GM18858 (cell line): ENCODE results near the gene IFITM2.
"Not testable (repeated sequence)": the region's sequence is repeated elsewhere in the genome, so short reads cannot be mapped to it uniquely, and the experiment has no call there.

Experiments used
- ATAC-seq: cut with Tn5 transposase; IDR thresholded peaks from one replicate; pipeline ENCODE4 v1.9.1; 2021; ENCODE audit not compliant: unreplicated experiment

Gene IFITM2

GRCh38 chr11:281486-282161, 26.0 kb upstream of the IFITM2 start:
- no peak for ATAC-seq

GRCh38 chr11:282171-282570, 25.4 kb upstream of the IFITM2 start:
- no peak for ATAC-seq

DNA sequence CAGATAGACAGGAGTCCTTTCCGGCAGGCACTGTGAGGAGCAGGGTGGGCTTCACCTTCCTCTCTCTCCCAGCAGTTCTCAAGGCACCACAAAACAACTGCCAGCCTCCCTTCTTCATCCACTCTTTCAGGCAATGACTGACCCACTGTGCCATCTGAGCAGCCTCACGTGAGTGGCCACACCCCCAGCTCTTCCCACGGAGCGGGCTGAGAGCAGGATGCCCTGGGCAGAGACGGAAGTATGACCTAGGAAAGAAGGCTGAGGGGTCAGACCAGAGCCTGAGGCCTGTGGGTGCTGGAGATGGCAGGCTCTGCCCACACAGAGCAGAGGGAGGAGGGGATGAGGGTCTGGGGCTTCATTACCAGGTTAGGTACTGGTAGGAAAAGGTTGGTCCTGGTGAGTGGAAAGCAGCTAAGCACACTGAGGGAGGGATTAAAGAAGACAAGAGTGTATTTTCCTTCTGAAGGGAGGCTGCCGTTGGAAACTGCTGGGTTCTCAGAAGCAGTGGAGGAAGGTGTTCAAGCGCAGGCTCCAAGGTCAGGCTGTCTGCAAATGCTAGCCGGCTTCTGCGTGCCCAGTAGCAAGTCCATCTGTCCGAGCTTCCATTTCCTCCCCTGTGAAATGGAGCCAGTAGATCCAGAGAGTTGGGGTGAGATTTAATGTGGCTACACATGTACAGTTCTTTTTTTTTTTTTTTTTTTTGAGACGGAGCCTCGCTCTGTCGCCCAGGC, 24.8 kb upstream of the IFITM2 start:
- ATAC-seq = no peak

GRCh38 chr11:283405-284104, 24.1 kb upstream of the IFITM2 start:
- ATAC-seq = no peak

DNA sequence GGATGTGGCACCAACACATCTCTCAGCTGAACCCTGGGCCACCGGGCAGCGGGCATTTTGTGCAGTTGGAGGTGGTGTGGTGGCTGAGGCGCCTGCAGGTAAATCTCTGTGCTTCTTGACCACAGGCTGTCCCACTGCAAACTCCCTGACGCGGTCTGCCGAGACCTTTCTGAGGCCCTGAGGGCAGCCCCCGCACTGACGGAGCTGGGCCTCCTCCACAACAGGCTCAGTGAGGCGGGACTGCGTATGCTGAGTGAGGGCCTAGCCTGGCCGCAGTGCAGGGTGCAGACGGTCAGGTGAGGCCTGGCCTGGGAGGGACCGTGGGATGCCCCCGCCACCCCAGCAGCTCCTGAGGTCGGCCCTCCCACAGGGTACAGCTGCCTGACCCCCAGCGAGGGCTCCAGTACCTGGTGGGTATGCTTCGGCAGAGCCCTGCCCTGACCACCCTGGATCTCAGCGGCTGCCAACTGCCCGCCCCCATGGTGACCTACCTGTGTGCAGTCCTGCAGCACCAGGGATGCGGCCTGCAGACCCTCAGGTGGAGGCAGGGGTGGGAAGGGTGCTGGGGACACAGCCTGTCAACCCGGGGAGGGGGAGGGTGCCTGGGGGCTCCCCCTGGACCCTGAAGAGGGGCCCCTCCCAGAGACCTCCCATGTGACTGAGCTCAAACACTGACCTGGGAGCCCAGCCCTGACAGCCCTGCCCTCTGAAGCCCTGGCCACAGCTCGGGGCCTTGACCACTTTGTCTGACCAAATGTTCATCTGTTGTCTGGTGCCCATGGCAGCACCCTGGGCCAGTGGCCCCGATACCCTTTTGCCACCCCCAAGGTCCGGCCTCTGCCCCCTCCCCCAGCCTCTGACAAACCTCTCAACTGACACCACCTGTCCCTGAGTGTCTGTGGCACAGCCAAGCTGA, 23.3 kb upstream of the IFITM2 start:
- no peak for ATAC-seq

DNA sequence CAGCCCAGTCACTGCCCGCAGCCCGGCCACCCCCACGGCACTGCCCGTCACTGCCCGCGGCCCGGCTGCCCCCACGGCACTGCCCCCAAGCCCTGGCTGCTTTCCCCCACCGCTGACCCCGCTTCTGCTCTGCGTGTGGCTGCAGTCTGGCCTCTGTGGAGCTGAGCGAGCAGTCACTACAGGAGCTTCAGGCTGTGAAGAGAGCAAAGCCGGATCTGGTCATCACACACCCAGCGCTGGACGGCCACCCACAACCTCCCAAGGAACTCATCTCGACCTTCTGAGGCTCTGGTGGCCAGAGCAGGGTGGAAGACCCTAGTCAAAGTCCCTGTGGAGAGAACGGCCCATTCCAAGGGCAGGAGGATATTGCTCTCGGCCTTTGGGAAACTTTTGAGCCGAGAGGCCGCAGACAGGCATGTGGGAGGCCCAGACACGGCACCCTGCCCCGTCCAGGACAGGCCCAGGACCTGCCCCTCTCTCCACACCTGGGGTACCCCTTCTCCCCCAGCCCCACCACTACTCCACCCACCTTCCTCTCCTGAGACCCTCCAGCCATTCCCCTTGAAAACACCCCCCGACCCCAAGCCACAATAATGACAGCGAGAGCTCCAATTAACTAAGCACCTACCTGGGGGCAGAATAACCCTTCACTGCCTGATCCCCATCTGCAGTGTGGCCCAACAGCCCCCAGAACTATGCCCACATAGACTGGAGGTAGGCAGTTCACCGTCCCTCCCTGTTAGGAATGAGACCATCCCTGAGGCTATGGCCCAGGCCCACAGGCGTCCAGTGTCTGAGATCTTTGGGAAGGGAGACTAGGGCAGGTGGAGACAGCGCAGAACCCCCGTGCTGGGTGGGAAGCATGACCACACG, 22.4 kb upstream of the IFITM2 start:
- no peak for ATAC-seq

DNA sequence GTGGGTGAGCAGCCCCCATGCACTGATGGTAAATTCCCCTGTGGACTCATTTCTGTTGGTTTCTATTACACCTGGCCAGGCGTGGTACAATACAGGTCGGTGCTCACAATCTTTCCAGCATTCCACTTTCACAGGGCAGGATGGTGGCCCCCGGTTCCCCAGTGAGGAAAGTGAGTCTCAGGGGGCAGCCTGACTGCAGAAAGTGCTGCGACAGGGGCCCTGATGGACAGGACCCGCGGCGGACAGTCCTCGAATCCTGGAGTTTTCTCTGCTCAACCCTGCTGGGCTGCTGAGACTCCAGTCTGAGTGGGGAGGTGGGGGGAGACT, 21.8 kb upstream of the IFITM2 start:
- no peak for ATAC-seq

DNA sequence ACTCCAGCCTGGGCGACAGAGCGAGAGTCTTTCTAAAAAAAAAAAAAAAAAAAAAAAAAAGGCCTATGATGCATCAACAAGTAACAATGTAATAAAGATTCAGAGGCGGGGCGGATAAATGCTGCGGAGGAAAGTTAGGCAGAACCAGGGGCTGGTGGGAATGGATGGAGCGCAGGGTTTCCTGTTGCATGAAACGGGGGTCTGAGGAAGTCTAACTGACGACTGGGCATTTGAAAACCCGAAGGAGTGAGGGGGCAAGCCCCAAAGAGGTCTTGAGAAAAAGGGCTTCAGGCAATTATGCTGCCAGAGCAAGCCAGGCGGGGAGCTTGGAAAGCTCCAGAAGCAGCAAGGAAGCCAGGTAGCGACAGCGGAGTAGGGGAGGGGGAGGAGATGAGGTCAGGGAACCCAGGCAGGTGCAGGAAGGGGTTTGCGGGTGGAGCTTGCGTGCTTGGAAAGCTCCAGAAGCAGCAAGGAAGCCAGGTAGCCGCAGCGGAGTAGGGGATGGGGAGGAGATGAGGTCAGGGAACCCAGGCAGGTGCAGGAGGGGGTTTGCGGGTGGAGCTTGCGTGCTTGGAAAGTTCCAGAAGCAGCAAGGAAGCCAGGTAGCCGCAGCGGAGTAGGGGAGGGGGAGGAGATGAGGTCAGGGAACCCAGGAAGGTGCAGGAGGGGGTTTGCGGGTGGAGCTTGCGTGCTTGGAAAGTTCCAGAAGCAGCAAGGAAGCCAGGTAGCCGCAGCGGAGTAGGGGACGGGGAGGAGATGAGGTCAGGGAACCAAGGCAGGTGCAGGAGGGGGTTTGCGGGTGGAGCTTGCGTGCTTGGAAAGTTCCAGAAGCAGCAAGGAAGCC, 20.4 kb upstream of the IFITM2 start:
- not testable (repeated sequence) for ATAC-seq

DNA sequence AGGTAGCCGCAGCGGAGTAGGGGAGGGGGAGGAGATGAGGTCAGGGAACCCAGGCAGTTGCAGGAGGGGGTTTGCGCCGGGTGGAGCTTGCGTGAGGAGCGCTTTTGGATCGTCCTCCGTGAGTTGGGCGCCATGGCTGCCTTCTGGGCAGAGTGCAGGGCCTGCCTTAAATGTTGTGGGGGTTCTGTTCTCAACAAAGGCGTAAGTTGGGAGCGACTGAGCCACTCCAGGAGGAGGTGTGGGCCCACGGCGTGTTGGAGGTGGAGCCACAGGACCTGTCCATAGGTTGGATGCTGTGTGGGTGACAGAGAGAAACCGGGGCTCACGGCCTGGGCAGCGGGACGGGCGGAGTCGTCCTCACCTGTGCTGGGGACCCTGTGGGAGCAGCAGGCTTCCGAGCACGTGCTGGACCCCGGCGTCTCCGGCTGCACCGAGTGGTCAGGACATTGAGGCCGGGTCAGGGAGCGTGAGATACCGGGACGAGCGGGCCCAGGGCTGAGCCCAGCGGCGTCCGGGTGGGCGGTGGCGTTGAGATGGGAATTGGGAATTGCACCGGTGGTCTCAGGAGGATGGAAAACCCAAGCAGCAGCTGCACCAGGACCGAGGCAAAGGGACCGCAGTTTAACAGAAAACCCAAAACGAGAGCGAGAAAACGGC, 19.7 kb upstream of the IFITM2 start:
- ATAC-seq = no peak

DNA sequence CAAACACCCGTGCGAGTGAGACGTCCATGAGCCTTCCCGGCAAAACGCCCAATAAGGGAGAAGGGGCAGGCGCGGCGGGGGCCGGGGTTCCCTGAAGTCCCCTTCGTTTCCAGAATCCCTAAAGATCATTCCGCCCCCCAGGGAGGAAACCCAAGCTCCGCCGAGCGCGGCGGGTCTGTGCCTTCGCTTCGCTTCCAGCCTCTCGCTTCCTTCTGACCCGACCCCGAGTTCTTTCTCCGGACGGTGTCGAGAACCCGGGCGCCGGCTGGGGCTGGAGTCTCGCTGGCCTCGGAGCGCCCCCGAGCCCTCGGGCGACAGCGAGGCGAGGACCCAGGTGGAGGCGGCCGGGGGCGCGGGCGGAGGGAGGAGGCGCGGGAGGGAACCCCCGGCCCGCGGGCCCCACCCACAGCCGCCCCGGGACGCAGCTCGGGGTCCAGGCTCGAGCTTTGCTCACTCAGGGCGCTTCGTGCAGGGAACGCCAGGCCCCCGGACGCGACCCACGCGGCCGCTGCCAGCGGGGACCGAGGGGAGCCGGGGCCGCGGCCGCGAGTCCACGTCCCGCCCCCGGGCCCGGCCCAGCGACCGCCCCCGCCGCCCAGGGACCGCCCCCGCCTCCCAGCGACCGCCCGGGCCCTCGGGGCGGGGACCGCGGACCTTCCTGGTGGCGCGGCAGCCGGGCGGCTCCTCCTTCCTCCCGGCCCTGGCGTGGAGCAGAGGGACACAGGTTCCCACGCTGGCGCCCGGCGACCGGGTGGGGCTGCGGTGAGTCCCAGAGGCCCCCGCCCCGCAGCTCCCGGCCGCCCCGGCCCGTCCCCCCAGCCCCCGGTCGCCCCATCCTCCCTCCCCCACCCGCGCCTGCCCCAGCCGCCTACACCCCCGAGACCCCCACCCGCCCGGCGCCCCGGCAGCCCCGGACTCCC, 18.9 kb upstream of the IFITM2 start, which contains the start of gene PGGHG:
Gene PGGHG, plus strand, starts transcription at position 649 of the 920 bp plus-strand sequence. CDS start 691 bp downstream, outside the sequence.
- no peak for ATAC-seq

DNA sequence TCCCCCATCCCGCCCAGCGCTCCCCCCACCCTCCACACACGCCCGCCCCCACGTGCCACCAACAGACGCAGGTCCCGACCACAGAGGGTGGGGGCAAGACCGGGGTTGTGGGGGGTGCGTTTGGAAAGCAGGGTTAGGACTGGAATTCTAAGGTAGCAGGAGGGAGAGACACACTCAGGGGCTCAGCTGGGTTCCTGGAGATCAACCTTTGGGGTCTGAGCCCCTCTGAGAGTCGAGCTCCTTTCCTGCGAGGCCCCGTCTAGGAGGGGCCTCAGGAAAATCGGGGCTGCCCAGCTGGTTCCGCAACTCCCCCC, 18.3 kb upstream of the IFITM2 start:
- no peak for ATAC-seq

GRCh38 chr11:289712-290620, 17.6 kb upstream of the IFITM2 start:
- ATAC-seq = no peak

GRCh38 chr11:290621-291231, 16.9 kb upstream of the IFITM2 start:
- ATAC-seq = no peak

DNA sequence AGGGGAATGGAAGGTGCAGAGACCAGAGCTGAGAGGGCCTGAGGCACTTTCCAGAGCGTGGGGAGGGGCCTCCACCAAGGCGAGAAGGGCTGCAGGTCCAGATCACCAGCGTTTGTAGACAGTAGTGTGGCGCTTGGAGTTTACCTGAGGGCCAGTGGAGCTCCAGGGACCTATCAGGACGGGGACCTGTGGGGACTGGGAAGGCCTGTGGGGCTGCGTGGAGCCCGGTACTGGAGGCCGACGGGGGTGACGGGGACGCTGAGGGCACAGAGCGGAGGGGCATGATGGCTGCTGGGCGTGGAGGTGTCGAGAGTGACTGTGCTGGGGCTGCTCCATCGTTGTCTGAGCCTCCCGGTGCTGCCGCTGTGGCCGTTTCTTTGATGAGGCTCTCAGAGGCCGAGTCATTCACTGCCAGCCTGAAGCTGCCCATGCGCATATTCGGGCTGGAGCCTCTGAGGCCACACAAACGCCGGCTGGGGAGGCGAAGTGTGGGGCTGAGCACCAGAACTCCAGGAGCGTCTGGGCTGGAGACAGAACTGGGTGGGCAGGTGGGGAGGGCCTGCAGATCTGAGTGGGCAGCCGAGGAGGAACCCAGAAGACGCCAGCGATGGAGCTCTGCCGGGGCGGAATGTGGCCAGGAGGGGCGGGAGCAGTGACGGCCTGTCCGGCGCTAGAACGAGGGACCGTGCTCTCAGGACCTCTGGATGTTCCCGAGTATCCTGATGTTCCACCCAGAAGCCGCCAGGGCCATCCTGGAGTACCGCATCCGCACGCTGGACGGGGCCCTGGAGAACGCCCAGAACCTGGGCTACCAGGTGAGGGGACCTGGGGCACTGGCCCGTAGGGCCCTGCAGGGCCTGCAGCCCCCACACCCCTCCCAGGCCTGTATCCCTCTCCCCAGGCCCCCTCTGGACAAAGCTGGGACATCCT, 16.1 kb upstream of the IFITM2 start:
- no peak for ATAC-seq
